Hematopoietic multipotent progenitor cell treated with erythropoietin and hydrocortisone succinate and interleukin-3 and kit ligand, for 8 days (in vitro differentiated cells): ENCODE data around the gene MYCBP2.

ENCODE experiments used
- DNase-seq: peaks from one replicate; pipeline ENCODE4 v3.0.0-alpha.2; 2015

Gene MYCBP2

DNA sequence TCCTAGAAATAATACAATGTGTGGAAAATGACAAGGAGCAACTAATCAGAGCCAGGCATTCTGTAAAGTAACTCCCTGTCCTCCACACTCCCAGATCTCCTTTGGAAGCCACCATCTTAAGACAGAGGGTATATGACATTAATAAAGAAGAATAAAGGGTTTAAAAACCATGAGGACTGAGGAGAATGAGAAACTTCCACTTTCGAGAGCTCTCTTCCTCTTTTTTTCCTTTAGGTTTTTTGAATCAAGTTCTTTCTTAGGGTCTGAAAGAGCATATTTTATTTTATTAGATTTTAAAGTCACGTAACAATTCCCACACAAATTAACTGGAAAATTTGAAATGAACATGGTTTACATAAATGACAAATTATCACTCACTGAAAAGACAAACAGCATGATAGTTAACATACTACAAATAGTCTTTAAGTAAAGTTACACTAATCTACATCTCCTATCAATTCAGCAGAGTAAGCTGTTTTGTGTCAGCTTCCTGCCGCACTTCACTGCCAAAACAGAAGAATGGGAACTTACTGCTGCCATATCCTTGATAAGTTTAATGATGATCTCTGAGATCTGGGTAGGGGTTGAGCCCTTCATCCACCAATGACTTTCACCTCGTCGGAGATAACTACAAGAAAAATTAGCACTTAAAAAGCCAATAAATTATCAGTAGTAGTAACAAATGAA, 261.3 kb downstream of the MYCBP2 start:
- DNase-seq = no peak

DNA sequence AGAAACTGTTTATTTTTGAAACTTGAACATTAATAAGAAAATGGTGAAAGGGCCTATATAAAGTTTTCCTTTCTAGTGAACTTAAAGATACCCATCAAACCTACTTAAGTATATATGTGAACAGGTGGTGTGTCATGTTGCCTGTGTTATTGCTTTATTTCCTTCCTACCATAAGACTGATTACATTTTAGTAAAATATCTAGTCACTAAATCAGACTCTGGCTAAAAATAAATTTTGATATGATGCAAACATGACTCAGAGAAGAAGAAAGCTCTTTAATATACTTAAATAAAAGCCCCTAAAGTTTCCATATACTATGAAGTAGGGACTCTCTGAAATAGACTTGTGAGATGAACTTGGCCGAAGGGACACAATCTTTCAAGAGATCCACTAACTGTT, 264.8 kb downstream of the MYCBP2 start:
- no peak for DNase-seq

DNA sequence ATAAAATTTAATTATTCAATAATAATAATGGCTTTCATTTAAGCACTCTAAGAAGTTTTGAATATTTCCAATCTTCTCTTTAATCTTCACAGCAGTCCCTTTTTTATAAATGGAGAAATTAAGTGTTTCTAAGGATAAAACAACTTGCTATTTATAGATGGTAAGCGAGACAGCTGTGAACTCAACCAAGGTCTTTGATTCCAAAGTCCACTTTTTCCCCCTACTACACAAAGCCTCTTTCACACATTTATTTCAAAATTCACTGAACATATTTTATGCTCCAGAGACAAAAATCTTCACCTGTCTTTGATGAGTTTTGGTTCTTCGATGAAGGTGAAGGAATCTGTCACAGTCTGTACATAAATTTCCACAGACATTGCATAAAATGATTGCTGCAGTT, 265.5 kb downstream of the MYCBP2 start:
- no peak for DNase-seq

DNA sequence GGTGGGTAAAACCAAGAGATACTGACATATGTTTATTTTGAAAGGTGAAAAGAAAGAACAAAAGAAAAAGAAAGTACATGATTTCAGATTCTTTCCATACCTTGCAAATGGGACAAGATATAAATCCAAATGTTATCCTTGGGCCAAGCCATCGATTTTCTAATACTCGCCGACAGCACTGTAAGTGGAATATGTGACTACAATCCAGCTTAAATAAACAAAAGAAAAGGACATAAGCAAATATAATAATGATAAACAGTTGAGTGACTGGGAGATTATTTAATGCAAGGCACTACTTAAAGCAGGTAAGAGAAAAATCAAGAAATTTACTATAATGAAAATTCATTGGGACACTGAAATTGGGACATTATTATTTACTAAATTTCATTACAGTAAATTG, 270.0 kb downstream of the MYCBP2 start:
- no peak for DNase-seq

DNA sequence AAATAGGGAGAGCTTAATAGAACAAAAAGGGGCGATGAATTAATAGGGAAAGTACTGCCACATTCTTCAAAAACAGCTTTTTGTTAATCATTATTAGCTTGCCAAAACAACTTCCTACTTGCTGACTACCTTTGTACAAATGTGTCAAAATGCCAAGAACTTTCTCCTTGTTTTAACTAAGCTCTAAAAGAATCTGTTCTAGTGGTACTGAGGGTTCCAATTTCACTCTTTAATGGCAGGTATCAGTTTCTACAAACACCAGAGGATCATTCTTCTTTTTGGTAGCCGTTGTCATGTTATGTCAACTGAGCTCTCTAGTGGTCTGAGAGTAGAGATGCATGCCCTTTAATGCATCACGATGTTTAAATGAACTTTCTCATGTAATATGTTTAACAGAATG, 270.5 kb downstream of the MYCBP2 start:
- DNase-seq = no peak

DNA sequence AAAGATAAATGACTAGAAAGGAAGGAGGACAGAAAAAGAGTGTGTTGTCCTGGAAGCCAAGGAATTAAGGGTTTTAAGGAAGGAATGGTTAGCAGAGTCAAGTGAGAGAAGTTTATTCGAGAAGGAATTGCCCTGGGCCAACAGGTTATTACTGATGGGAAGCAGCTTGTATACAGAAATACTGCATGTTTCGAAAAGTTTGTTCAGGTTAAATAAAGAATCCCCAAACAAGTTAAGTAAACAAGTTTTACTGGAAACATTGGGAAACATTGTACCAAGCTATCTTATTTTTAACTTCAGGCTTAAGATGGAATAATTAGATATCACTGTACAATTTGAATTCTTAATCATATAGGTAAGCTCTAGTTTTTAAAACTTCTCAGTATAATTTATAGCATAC, 271.7 kb downstream of the MYCBP2 start:
- DNase-seq = no peak

DNA sequence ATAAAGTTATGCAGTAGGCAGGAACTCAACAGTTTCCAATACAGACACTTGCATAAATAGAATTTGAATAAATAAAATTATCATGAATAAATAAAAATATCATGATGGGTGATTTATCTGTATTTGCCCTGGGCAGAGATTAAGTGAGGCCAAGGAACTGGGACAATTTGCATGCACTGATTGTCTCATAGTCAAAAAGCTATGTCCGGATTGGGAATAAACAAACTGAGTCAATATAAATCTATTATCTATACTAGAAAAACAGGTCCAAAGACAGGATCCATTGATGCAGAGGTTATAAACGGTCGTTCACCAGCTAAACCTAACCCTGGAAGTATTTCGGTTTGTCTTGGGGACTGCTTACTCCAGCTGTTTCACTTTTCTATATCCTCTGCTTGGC, 273.7 kb downstream of the MYCBP2 start:
- no peak for DNase-seq

DNA sequence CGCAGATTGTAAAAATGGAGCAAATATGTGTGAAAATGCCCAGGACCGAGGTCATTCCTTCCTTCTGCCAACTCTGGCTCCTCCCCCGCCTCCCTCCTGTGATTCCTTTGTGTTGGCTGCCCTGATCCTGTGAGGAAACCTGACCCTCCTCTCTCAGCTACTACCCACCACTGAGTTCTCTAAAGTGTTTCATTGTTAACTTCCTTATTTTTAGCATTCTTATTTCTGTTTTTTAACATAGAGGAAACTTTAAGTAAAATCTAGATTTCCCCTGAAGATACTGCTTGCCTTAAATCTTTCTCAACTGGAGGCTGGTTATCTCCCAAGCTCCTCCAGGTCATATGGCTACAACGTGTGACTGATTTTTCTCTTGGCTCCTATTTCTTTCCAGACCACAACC, 278.2 kb downstream of the MYCBP2 start:
- no peak for DNase-seq

DNA sequence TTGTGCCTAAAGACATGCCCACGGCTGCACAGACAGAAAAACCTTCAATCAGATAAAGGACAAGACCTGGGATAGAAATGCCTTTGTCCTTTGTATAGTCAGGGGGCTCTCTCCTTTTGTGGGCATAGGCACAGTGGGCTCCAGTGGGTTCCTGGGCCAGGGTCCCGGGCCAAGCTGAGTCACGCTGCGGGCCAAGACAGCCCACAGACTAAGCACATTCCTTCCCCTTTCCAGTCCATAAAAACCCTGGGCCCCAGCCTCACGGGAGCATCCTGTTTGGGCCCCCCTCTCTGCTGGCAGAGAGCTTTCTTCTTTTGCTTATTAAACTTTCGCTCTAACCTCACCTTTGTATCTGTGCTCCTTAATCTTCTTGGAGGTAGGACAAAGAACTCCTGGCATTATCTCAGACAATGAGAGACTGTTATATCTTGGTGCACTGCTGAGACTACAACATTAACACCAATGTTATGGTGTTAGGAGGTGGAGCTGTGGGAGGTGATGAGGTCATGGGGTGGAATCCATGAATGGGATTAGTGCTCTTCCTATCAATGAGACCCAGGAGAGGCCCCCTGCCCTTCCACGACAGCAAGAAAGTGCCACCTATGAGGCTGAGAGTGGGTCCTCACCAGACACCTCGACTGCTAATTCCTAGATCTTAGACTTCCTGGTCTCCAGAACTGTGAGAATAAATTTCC, 279.1 kb downstream of the MYCBP2 start:
- no peak for DNase-seq

DNA sequence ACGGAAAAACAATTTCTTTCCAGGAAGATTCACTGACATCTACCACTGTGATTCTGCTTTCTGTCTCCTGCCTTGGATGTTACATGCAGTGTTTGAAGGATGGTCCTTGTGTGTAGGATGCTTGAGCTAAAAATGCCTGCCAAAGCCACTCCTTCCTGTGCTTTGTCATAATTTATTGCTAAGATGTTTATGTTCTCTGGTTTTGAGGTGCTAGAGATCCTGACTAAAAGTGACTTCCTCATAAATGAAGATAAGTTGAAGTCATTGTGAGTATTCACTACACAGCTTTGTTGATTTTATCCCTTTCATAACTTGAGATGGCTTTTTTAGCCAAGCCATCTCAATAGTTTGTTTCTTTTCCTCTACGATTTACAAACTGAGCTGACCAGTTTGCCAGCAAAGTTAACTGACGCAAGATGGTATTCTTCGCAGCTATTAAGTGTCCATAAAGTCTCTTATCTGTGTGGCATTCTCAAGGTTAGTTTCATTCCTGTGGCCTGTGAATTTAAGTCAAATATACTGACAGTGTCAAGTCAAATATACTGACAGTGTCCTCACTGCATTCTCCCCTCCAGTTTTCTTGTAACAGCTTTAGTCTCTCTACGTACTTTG, 284.2 kb downstream of the MYCBP2 start:
- DNase-seq = no peak

DNA sequence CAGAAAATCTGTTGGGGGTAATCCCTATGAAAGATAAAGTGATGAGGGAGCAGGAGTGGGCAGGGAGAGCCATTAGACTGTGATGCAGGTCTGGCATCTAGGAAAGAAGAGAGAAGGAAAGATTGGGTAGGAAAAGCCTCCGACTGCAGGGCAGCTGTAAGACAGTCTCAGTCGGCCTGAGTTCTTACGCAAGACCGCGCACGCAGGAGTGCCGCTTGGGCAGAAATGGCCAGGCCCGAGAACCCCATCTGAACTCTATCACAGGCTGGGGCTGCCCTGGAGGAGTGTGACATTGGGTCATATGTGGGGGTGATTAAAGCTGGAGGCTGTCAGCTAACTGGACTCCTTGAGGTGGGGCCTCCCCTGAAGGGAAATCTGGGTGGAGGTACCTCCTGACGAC, 286.1 kb downstream of the MYCBP2 start:
- DNase-seq = no peak

DNA sequence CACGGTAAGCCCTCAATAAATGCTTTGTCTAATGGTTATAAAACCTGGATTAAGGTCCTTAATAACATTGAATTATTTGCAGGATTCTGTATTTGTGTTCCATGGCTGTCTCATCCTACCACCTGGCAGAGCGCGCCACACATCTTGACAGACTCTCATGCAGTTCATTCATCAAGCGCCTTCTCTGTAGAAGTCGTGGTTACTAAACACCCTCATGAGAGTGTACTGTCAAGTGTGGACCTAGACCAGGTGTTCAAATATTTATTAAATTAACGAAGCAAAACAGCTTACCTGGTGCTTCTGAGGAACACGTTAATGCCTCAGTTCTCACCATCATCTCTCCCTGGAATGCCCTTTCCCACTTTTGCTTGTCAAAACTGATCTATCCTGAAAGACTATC, 286.8 kb downstream of the MYCBP2 start:
- DNase-seq = no peak

DNA sequence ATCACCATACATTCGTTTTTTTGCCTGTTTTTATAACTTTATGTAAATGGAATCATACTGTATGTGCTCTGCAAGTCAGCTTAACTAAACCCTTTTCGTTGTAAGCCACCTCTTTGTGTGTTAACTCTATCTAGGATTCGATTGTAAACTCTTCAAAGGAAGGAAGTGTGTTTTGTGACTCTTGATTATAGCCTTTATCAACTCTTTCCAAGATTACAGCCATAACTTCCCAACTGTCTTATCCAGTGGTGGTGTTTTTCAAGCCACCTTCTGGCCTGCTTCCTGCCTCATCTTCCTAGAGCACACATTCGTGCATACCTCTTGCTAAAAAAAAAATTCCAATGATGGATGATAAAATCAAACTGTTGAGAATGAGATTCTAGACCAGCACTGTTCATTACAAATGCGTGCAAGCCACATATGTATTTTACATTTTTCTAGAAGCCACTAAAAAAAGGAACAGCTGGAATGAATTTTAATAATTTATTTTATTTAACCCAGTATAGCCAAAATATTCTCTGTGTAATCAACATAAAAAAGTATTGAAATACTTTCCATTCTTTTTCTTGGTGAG, 287.9 kb downstream of the MYCBP2 start:
- DNase-seq = no peak

DNA sequence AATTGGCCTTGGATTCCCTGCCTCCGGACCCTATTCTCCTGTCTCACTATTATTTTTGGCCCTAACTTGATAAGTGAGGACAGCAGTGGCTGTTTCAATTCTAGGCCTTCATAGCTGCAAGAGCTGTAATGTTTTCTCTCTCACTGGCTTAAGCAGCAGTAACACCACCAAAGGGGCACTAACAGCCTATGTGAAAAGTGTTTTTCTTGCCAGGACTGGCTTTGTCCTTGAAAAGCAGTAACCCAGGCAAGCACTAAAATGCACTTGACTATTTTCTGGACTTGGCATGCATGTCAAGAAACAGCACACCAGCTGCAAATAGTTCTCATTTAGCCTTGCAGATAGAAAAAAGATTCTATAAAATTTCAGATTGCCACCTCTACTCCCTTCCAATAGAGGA, 290.6 kb downstream of the MYCBP2 start:
- no peak for DNase-seq

DNA sequence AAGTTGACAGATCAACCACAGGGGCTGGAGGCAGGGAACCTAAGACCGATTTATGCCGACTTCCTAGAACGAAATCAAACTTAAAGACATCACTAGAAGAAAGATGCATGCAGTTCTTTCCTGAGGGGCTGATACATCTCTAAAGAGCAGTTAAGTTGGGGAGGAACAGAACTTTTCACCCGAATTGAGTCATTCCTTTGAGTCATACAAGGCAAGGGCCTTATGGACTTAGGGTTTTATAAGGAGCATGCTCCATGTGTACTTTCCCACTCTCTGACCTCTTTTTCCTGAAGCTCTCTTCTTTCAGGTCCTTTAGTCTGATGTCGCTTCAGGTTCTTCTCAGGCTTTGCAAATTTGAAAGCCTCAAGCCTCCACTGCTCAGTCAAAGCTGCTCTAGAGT, 292.0 kb downstream of the MYCBP2 start:
- DNase-seq = no peak

DNA sequence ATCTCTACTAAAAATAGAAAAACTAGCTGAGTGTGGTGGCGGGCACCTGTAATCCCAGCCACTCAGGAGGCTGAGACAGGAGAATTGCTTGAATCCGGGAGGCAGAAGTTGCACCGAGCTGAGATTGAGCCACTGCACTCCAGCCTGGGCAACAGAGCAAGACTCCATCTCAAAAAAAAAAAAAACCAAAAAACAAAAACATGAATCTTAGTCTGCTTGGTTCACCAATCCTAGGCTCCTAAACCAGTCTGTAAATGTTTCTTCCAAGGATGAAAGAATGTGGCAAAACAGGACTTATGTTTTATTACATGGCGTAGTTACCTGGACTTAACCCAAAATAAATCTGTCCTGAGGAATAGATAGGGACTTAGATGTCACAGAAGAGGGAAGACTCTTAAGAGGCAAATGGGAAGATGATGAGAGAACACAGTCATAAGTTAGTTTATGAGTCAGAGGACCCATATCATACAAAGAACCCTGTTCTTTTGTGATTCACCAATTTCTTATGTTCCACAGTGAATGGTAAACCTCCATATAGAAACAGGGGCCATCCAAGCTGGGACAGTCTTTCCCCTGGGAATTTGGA, 293.1 kb downstream of the MYCBP2 start:
- DNase-seq = no peak

DNA sequence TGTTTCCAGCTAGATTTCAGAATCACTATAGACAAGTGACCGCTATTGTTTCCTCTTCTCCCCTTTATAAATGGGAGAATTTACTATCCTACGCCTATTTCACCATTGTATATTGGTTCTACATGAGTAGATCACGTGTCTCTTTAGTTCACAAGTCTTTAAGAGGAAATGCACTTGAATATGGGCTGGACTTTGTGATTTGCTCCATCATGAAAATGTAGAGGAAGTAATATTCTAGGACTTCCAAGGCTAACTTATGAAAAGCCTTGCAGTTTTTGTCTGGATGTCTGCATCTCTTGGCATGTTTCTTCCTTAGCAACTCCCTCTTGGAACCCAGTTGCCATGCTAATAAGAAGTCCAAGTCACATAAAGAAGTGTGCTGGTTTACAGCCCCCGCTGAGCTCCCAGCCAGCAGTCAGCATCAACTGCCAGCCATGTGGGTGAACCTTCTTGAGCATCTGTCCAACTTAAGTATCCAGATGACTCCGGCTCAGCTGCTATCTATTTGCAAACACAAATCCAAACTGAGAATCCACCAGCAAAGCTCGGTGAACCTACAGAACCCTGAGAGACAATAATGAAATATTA, 295.1 kb downstream of the MYCBP2 start:
- DNase-seq = no peak

DNA sequence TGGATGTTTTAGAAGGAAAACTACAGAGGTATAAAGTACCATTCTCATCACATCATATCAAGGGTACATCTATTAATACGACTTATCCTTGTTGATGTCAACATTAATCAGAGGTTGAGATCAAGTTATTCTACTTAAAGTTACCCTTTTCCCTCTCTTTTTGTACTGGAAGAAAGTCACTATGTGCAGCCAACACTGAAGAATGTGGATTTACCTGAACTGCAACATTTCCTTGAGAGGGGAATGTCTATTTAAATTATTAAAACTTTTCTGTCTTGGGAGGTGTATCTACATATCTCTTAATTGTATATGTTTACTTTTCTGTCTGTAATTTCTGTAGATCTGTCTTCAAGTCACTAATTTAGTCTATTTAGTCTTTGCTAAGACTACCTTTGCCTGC, 297.5 kb downstream of the MYCBP2 start:
- no peak for DNase-seq

DNA sequence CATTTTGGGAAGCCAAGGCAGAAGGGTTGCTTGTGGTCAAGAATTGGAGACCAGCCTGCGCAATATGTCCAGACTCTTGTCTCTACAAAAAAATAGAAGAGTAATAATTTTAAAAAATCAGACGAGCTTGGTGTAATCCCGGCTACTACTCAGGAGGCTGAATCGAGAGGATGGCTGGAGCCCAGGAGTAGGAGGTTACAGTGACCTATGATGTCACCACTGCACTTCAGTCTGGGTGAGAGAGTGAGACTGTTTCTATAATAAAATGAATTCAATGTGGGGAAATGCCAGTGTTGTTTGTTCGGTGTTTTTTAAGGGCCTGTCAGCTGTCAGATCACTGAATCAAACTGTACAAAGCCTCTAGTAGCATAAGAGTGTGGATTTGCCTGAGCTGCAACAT, 298.7 kb downstream of the MYCBP2 start:
- DNase-seq = no peak

DNA sequence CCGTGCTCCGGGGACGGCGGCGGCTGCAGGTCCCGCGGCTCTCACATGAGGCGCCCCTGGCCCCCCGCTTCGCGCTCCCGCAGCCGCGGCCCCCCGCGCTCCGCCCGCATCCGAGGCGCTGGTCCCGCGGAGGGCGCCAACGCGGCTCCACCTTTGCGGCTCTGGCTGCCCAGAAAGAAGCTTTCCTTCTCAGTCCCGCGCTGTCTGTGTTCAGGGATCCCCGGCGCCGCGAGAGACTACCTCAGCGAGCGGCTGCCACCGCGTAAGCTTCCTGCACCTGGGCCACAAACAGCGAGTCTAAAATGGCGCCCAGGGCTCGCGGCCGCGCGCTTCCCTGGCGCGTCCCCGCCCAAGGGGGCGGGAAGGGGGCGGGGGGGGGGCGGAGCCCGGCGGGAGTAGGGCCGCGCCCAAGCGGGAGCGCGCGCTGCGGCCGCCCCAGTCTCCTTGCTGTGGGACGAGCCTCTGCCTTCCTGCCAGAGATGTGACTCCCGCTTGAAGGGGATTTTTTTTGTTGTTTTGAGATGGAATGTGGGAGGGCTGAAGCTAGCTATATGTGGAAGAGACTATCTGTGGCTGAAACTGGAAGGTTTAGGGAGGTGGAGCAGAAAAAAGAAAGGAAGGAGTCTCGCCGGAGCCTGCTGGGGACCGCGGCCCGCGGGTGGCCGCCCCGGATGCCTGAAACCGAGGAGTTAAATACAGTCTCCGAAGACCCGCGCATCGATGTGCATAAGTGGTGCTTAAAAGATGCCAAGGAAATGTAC, 299.9 kb downstream of the MYCBP2 start, which contains the start of gene FBXL3:
TSS of gene FBXL3 (minus strand) at position 299 of the 761 bp plus-strand sequence. CDS start 5,299 bp downstream, outside the sequence.
- DNase-seq = peak; percentile 81

DNA sequence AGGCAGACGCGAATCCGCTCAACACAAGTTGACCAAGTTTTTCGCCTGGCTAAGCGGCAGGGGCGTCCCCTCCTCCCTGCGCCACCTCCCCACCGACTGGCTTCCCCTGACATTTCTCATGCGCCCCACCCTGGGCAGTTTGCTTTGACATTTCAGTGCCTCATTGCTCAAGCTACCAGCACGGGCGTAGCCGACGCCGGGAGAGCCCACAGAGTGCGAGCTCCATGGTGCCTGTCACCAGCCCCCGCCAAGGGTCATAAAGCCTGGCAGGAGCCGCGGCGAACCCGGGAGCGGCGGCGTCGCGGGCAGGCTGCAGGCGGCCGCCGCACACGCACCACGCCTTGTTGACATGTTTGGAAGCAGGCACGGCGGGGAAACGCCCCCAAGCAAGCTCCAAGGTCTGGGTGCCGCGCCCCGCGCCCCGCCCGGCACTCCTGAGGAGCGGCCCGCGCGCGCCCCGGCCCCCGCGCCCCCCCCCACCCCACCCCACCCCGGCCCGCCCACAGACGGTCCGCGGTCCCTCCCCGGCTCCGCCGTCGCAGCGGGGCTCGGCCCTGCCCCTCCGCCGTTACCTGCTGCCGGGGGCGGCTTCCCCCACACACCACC, 300.5 kb downstream of the MYCBP2 start:
- peak; percentile 89 for DNase-seq

DNA sequence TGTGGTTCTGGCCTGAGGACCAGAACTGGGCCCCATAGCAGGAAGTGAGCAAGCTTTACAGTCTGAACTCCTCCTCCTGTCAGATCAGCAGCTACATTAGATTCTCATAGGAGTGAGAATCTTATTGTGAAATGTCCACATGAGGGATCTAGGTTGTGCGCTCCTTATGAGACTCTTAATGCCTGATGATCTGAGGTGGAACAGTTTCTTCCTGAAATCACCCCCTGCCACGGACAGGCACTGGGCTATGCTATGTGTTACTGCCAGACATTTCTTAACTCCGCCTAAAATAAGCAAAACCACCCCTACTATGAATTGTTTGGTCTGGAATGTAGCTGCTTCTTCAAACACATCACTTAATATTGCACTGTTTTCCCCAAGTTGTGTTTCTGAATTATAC, 304.6 kb downstream of the MYCBP2 start:
- no peak for DNase-seq
